ENCODE data around the gene DDR1. TPM values are rescaled to one million over a fixed set of nuclear protein-coding genes. Genes with fewer than 3 reads are reported as not detected.

The DDR1 gene
- total RNA-seq, 1 donor from 2014 or later, result 154 TPM

GRCh38 chr6:30893666-30894065, 9.3 kb downstream of the DDR1 start:
- H3K4me3 Mint-ChIP-seq (ENCODE audit: low read depth), result no peak overlapping the region
- H3K36me3 Mint-ChIP-seq (ENCODE audit: insufficient read depth), result peaks cover 28% of the 10 kb centered on the region
- no peaks in the 10 kb centered on the region for H3K9me3 Mint-ChIP-seq (ENCODE audit: low read depth)
- H3K27me3 Mint-ChIP-seq, result no peaks in the 10 kb centered on the region
- no peaks in the 10 kb centered on the region for H3K4me1 Mint-ChIP-seq (ENCODE audit: low read depth)
- no peak for TF ChIP-seq CTCF (IDR thresholded peaks at IDR 0.05; ENCODE audit: unreplicated experiment)
- no peak overlapping the region for H3K27ac Mint-ChIP-seq
- DNase-seq (ENCODE audit: low spot score, unreplicated experiment), result no peak

GRCh38 chr6:30894381-30894780, 10.1 kb downstream of the DDR1 start:
- Mint-ChIP-seq H3K27ac (no peak overlapping the region), H3K36me3 (ENCODE audit: insufficient read depth) (peaks cover 30% of the 10 kb centered on the region), H3K27me3 (no peaks in the 10 kb centered on the region), H3K4me1 (ENCODE audit: low read depth) (no peaks in the 10 kb centered on the region), H3K9me3 (ENCODE audit: low read depth) (no peaks in the 10 kb centered on the region), H3K4me3 (ENCODE audit: low read depth) (no peak overlapping the region)
- DNase-seq (ENCODE audit: low spot score, unreplicated experiment), result no peak
- no peak for TF ChIP-seq CTCF (IDR thresholded peaks at IDR 0.05; ENCODE audit: unreplicated experiment)

GRCh38 chr6:30894935-30895334, 10.6 kb downstream of the DDR1 start:
- H3K9me3 Mint-ChIP-seq (ENCODE audit: low read depth), result no peaks in the 10 kb centered on the region
- H3K4me1 Mint-ChIP-seq (ENCODE audit: low read depth), result no peaks in the 10 kb centered on the region
- H3K27ac Mint-ChIP-seq, result no peak overlapping the region
- no peak overlapping the region for H3K4me3 Mint-ChIP-seq (ENCODE audit: low read depth)
- TF ChIP-seq CTCF (IDR thresholded peaks at IDR 0.05; ENCODE audit: unreplicated experiment), result no peak
- peaks cover 27% of the 10 kb centered on the region for H3K36me3 Mint-ChIP-seq (ENCODE audit: insufficient read depth)
- no peak for DNase-seq (ENCODE audit: low spot score, unreplicated experiment)
- no peaks in the 10 kb centered on the region for H3K27me3 Mint-ChIP-seq

- DNase-seq (ENCODE audit: low spot score, unreplicated experiment), result no peak
- H3K4me1 Mint-ChIP-seq (ENCODE audit: low read depth), result no peaks in the 10 kb centered on the region
- no peak overlapping the region for H3K4me3 Mint-ChIP-seq (ENCODE audit: low read depth)
- peak overlapping the region; percentile 43 for H3K27ac Mint-ChIP-seq
- H3K27me3 Mint-ChIP-seq, result no peaks in the 10 kb centered on the region
- H3K9me3 Mint-ChIP-seq (ENCODE audit: low read depth), result no peaks in the 10 kb centered on the region
- H3K36me3 Mint-ChIP-seq (ENCODE audit: insufficient read depth), result peaks cover 26% of the 10 kb centered on the region
- TF ChIP-seq CTCF (IDR thresholded peaks at IDR 0.05; ENCODE audit: unreplicated experiment), result no peak
Observed at GRCh38 chr6:30895343-30895742, 11.0 kb downstream of the DDR1 start.

- Mint-ChIP-seq H3K27ac (no peak overlapping the region), H3K4me3 (ENCODE audit: low read depth) (no peak overlapping the region), H3K36me3 (ENCODE audit: insufficient read depth) (peaks cover 24% of the 10 kb centered on the region), H3K27me3 (no peaks in the 10 kb centered on the region), H3K9me3 (ENCODE audit: low read depth) (no peaks in the 10 kb centered on the region), H3K4me1 (ENCODE audit: low read depth) (no peaks in the 10 kb centered on the region)
- no peak for TF ChIP-seq CTCF (IDR thresholded peaks at IDR 0.05; ENCODE audit: unreplicated experiment)
- no peak for DNase-seq (ENCODE audit: low spot score, unreplicated experiment)
Observed at GRCh38 chr6:30896541-30896940, 12.2 kb downstream of the DDR1 start.
